ENCODE data around the gene RRP1B.
"Not testable (repeated sequence)": the region's sequence is repeated elsewhere in the genome, so short reads cannot be mapped to it uniquely, and the experiment has no call there.

The RRP1B gene

GRCh38 chr21:43669828-43670605, 10.7 kb downstream of the RRP1B start:
- no peak overlapping the region for H3K4me3 ChIP-seq
- H3K36me3 ChIP-seq (ENCODE audit: insufficient read depth, low read length) = peaks cover 70% of the 10 kb centered on the region
- no peak for TF ChIP-seq POLR2AphosphoS5 (IDR thresholded peaks at IDR 0.05; ENCODE audit: borderline replicate concordance, low read depth, low read length)
- no peak for TF ChIP-seq FOXP2 (optimal IDR thresholded peaks at IDR 0.05; ENCODE audit: control extremely low read depth, extremely low read length, insufficient read depth)
- no peak for TF ChIP-seq EZH2 (IDR thresholded peaks at IDR 0.05)
- no peak overlapping the region for H3K9ac ChIP-seq (ENCODE audit: insufficient read length)
- no peaks in the 10 kb centered on the region for H3K9me3 ChIP-seq (ENCODE audit: low read depth, low read length)
- no peak overlapping the region for H3K27ac ChIP-seq
- DNase-seq (ENCODE audit: low read depth, low spot score) = no peak

- TF ChIP-seq FOXP2 (optimal IDR thresholded peaks at IDR 0.05; ENCODE audit: control extremely low read depth, extremely low read length, insufficient read depth) (no peak), POLR2AphosphoS5 (IDR thresholded peaks at IDR 0.05; ENCODE audit: borderline replicate concordance, low read depth, low read length) (no peak), EZH2 (IDR thresholded peaks at IDR 0.05) (no peak)
- H3K9ac ChIP-seq (ENCODE audit: insufficient read length) = no peak overlapping the region
- H3K36me3 ChIP-seq (ENCODE audit: insufficient read depth, low read length) = peaks cover 80% of the 10 kb centered on the region
- no peaks in the 10 kb centered on the region for H3K9me3 ChIP-seq (ENCODE audit: low read depth, low read length)
- H3K27ac ChIP-seq = no peak overlapping the region
- DNase-seq (ENCODE audit: low read depth, low spot score) = no peak
- H3K4me3 ChIP-seq = no peak overlapping the region
Observed at GRCh38 chr21:43675871-43676270, 16.5 kb downstream of the RRP1B start.

- H3K9ac ChIP-seq (ENCODE audit: insufficient read length) = no peak overlapping the region
- peaks cover 75% of the 10 kb centered on the region for H3K36me3 ChIP-seq (ENCODE audit: insufficient read depth, low read length)
- H3K4me3 ChIP-seq = no peak overlapping the region
Observed at GRCh38 chr21:43676391-43676790, 17.0 kb downstream of the RRP1B start.

GRCh38 chr21:43679951-43680350, 20.6 kb downstream of the RRP1B start:
- H3K9me3 ChIP-seq (ENCODE audit: low read depth, low read length) = no peaks in the 10 kb centered on the region
- H3K4me3 ChIP-seq = no peak overlapping the region
- peaks cover 74% of the 10 kb centered on the region for H3K36me3 ChIP-seq (ENCODE audit: insufficient read depth, low read length)
- H3K27ac ChIP-seq = no peak overlapping the region
- TF ChIP-seq EZH2 (IDR thresholded peaks at IDR 0.05) (no peak), POLR2AphosphoS5 (IDR thresholded peaks at IDR 0.05; ENCODE audit: borderline replicate concordance, low read depth, low read length) (no peak), FOXP2 (optimal IDR thresholded peaks at IDR 0.05; ENCODE audit: control extremely low read depth, extremely low read length, insufficient read depth) (no peak)
- no peak for DNase-seq (ENCODE audit: low read depth, low spot score)
- H3K9ac ChIP-seq (ENCODE audit: insufficient read length) = no peak overlapping the region

More at GRCh38 chr21:43676391-43676790, 17.0 kb downstream of the RRP1B start:
- no peaks in the 10 kb centered on the region for H3K9me3 ChIP-seq (ENCODE audit: low read depth, low read length)
- H3K27ac ChIP-seq = no peak overlapping the region
- no peak for TF ChIP-seq FOXP2 (optimal IDR thresholded peaks at IDR 0.05; ENCODE audit: control extremely low read depth, extremely low read length, insufficient read depth)
- DNase-seq (ENCODE audit: low read depth, low spot score) = no peak

DNA sequence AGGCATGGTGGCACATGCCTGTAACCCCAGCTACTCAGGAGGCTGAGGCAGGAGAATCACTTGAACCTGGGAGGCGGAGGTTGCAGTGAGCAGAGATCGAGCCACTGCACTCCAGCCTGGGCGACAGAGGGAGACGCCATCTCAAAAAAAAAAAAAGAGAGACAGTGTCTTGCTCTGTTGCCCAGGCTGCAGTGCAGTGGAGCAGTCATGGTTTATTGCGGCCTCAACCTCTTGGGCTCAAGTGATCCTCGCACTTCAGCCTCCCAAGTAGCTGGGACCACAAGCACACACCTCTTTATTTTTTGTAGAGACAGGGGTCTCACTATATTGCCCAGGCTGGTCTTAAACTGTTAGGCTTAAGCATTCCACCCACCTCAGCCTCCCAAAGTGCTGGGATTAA, 21.1 kb downstream of the RRP1B start:
- not testable (repeated sequence) for H3K9me3 ChIP-seq (ENCODE audit: low read depth, low read length); DNase-seq (ENCODE audit: low read depth, low spot score); H3K9ac ChIP-seq (ENCODE audit: insufficient read length); H3K27ac ChIP-seq; H3K4me3 ChIP-seq
- peaks cover 74% of the 10 kb centered on the region for H3K36me3 ChIP-seq (ENCODE audit: insufficient read depth, low read length)

GRCh38 chr21:43681650-43682049, 22.3 kb downstream of the RRP1B start:
- H3K36me3 ChIP-seq (ENCODE audit: insufficient read depth, low read length) = peaks cover 76% of the 10 kb centered on the region

GRCh38 chr21:43684424-43684823, 25.1 kb downstream of the RRP1B start:
- Histone ChIP-seq H3K9me3 (ENCODE audit: low read depth, low read length) (no peaks in the 10 kb centered on the region), H3K9ac (ENCODE audit: insufficient read length) (no peak overlapping the region), H3K27ac (no peak overlapping the region), H3K4me3 (no peak overlapping the region), H3K36me3 (ENCODE audit: insufficient read depth, low read length) (peaks cover 77% of the 10 kb centered on the region)
- TF ChIP-seq FOXP2 (optimal IDR thresholded peaks at IDR 0.05; ENCODE audit: control extremely low read depth, extremely low read length, insufficient read depth) = no peak
- TF ChIP-seq EZH2 (IDR thresholded peaks at IDR 0.05) = no peak
- TF ChIP-seq POLR2AphosphoS5 (IDR thresholded peaks at IDR 0.05; ENCODE audit: borderline replicate concordance, low read depth, low read length) = no peak
- DNase-seq (ENCODE audit: low read depth, low spot score) = no peak

More at GRCh38 chr21:43681650-43682049, 22.3 kb downstream of the RRP1B start:
- Histone ChIP-seq H3K4me3 (no peak overlapping the region), H3K9ac (ENCODE audit: insufficient read length) (no peak overlapping the region), H3K9me3 (ENCODE audit: low read depth, low read length) (no peaks in the 10 kb centered on the region), H3K27ac (no peak overlapping the region)
- TF ChIP-seq EZH2 (IDR thresholded peaks at IDR 0.05) (no peak), POLR2AphosphoS5 (IDR thresholded peaks at IDR 0.05; ENCODE audit: borderline replicate concordance, low read depth, low read length) (no peak), FOXP2 (optimal IDR thresholded peaks at IDR 0.05; ENCODE audit: control extremely low read depth, extremely low read length, insufficient read depth) (no peak)
- no peak for DNase-seq (ENCODE audit: low read depth, low spot score)

DNA sequence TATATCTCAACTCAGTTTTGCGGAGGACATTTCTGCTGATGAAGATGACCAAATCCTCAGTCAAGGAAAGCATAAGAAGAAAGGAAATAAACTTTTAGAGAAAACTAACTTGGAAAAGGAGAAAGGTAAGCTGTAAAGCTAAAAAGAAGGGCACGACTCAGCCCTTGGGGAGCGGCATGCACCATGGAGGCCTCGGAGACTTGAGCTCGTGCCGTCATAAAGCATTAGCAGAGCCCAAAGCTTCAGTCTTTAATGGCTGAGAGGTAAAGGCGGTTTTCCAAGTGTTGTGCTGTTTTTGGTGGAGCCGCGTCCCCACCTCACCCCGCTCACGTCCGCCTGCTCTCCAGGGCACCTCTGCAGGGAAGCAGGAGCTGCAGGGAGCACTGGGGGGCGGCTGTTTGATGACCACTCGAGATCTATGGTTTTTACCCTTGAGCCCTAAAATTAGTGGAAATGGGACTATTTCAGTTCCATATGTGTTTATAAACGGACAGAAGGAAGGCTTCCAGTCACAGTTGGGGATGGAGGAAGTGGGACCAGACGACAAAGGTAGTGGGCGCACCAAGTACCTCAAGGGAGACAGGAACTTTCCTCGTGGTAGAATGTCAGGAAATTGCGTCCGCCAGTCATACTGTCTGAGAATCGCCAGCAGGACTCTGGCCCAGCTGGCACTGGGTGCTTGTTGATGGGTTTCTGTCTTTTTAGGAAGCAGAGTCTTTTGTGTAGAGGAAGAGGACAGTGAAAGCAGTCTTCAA, 27.6 kb downstream of the RRP1B start:
- TF ChIP-seq EZH2 (IDR thresholded peaks at IDR 0.05) (no peak), POLR2AphosphoS5 (IDR thresholded peaks at IDR 0.05; ENCODE audit: borderline replicate concordance, low read depth, low read length) (no peak)
- no peak overlapping the region for H3K27ac ChIP-seq

More for the DNA sequence above, 27.6 kb downstream of the RRP1B start:
- no peak for DNase-seq (ENCODE audit: low read depth, low spot score)
- no peaks in the 10 kb centered on the region for H3K9me3 ChIP-seq (ENCODE audit: low read depth, low read length)
- no peak overlapping the region for H3K9ac ChIP-seq (ENCODE audit: insufficient read length)
- peaks cover 83% of the 10 kb centered on the region for H3K36me3 ChIP-seq (ENCODE audit: insufficient read depth, low read length)
- H3K4me3 ChIP-seq = no peak overlapping the region

Measured in SK-N-MC (cell line).